Effector memory CD4-positive, alpha-beta T cell (primary cell): ENCODE results near the gene GBF1.

ENCODE experiments used
- DNase-seq, 3 donors: peaks; one replicate each; pipeline ENCODE4 v3.0.0-alpha.2; 2020
- H3K27ac ChIP-seq: 2 replicates; pipeline ENCODE4 v1.7.0; 2013; ENCODE audit warnings: mild to moderate bottlenecking, low read length, moderate library complexity; ENCODE audit not compliant: insufficient read depth, poor library complexity, severe bottlenecking
- H3K27me3 ChIP-seq: replicated peaks from 2 replicates; pipeline ENCODE4 v1.7.0; 2013; ENCODE audit warnings: mild to moderate bottlenecking, low read length; ENCODE audit not compliant: insufficient read depth, control insufficient read depth, poor library complexity, severe bottlenecking
- H3K36me3 ChIP-seq: 2 replicates; pipeline ENCODE4 v1.7.0; 2013; ENCODE audit warnings: mild to moderate bottlenecking, low read length, moderate library complexity; ENCODE audit not compliant: control insufficient read depth, insufficient read depth
- H3K4me1 ChIP-seq: 2 replicates; pipeline ENCODE4 v1.7.0; 2013; ENCODE audit warnings: low read length, mild to moderate bottlenecking; ENCODE audit not compliant: control insufficient read depth, insufficient read depth, poor library complexity, severe bottlenecking
- H3K4me3 ChIP-seq: 2 replicates; pipeline ENCODE4 v1.7.0; 2013; ENCODE audit warnings: low read length, low read depth, mild to moderate bottlenecking; ENCODE audit not compliant: insufficient read depth, poor library complexity, severe bottlenecking
- H3K9me3 ChIP-seq: 2 replicates; pipeline ENCODE4 v1.7.0; 2013; ENCODE audit warnings: mild to moderate bottlenecking, low read length, moderate library complexity; ENCODE audit not compliant: control insufficient read depth

GBF1 gene

GRCh38 chr10:102414749-102415148, 169.4 kb downstream of the GBF1 start:
- peaks cover 24% of the 10 kb centered on the region for H3K27me3 ChIP-seq

GRCh38 chr10:102416283-102416682, 171.0 kb downstream of the GBF1 start:
- Histone ChIP-seq H3K4me1 (peaks cover 23% of the 10 kb centered on the region), H3K4me3 (no peak overlapping the region), H3K27ac (no peak overlapping the region), H3K36me3 (no peaks in the 10 kb centered on the region), H3K9me3 (no peaks in the 10 kb centered on the region), H3K27me3 (peaks cover 18% of the 10 kb centered on the region)
- no peak for DNase-seq

More at GRCh38 chr10:102414749-102415148, 169.4 kb downstream of the GBF1 start:
- Histone ChIP-seq H3K27ac (no peak overlapping the region), H3K36me3 (no peaks in the 10 kb centered on the region), H3K9me3 (no peaks in the 10 kb centered on the region), H3K4me1 (peaks cover 26% of the 10 kb centered on the region), H3K4me3 (no peak overlapping the region)
- DNase-seq = no peak

- Histone ChIP-seq H3K27me3 (peaks cover 18% of the 10 kb centered on the region), H3K4me3 (no peak overlapping the region), H3K4me1 (peaks cover 23% of the 10 kb centered on the region)
Measured at GRCh38 chr10:102416695-102417094, 171.4 kb downstream of the GBF1 start.

GRCh38 chr10:102418622-102419268, 173.4 kb downstream of the GBF1 start, which contains the start of gene PSD:
TSS of gene PSD (minus strand) at chr10:102418785. CDS start at chr10:102417038, 1,747 bp downstream.
- DNase-seq = no peak
- peaks cover 18% of the 10 kb centered on the region for H3K27me3 ChIP-seq
- H3K27ac ChIP-seq = no peak within 1 kb of the TSS

More at GRCh38 chr10:102416695-102417094, 171.4 kb downstream of the GBF1 start:
- no peak for DNase-seq
- no peaks in the 10 kb centered on the region for H3K36me3 ChIP-seq
- no peak overlapping the region for H3K27ac ChIP-seq
- H3K9me3 ChIP-seq = no peaks in the 10 kb centered on the region

GRCh38 chr10:102419269-102420180, 174.2 kb downstream of the GBF1 start:
- DNase-seq = peak in 2 of 3 donors; percentile 38 to 58
- H3K36me3 ChIP-seq = peaks cover 2% of the 10 kb centered on the region
- H3K9me3 ChIP-seq = no peaks in the 10 kb centered on the region
- H3K4me1 ChIP-seq = peaks cover 37% of the 10 kb centered on the region
- peak overlapping the region; percentile 88 for H3K4me3 ChIP-seq
- H3K27me3 ChIP-seq = peaks cover 18% of the 10 kb centered on the region
- H3K27ac ChIP-seq = no peak overlapping the region

More at GRCh38 chr10:102418622-102419268, 173.4 kb downstream of the GBF1 start, which contains the start of gene PSD:
- Histone ChIP-seq H3K4me3 (peak within 1 kb of the TSS; percentile 88), H3K36me3 (no peaks in the 10 kb centered on the region), H3K9me3 (no peaks in the 10 kb centered on the region), H3K4me1 (peaks cover 37% of the 10 kb centered on the region)

- peaks cover 18% of the 10 kb centered on the region for H3K27me3 ChIP-seq
- peak overlapping the region; percentile 72 for H3K27ac ChIP-seq
- no peaks in the 10 kb centered on the region for H3K9me3 ChIP-seq
- H3K4me1 ChIP-seq = peaks cover 37% of the 10 kb centered on the region
- H3K4me3 ChIP-seq = peak overlapping the region; percentile 88
- DNase-seq = no peak
- peaks cover 5% of the 10 kb centered on the region for H3K36me3 ChIP-seq
Measured at GRCh38 chr10:102420181-102420713, 174.9 kb downstream of the GBF1 start.

- Histone ChIP-seq H3K27me3 (peaks cover 16% of the 10 kb centered on the region), H3K4me3 (peak within 1 kb of the TSS; percentile 88), H3K27ac (peak within 1 kb of the TSS; percentile 72), H3K4me1 (peaks cover 37% of the 10 kb centered on the region), H3K9me3 (no peaks in the 10 kb centered on the region), H3K36me3 (peaks cover 5% of the 10 kb centered on the region)
- DNase-seq = peak; percentile 85 to 92 (median 92)
Measured at GRCh38 chr10:102420714-102421506, 175.6 kb downstream of the GBF1 start, which contains the start of gene FBXL15. TSS of gene FBXL15 (plus strand) at chr10:102420836. CDS start at chr10:102421130, 294 bp downstream.

- peak overlapping the region; percentile 72 for H3K27ac ChIP-seq
- DNase-seq = peak in 1 of 3 donors; percentile 52
- peaks cover 5% of the 10 kb centered on the region for H3K36me3 ChIP-seq
- H3K4me1 ChIP-seq = peaks cover 37% of the 10 kb centered on the region
- H3K9me3 ChIP-seq = no peaks in the 10 kb centered on the region
- H3K27me3 ChIP-seq = peaks cover 11% of the 10 kb centered on the region
- peak overlapping the region; percentile 88 for H3K4me3 ChIP-seq
Measured at GRCh38 chr10:102421507-102421756, 176.1 kb downstream of the GBF1 start.

GRCh38 chr10:102421757-102422512, 176.6 kb downstream of the GBF1 start:
- Histone ChIP-seq H3K4me1 (peaks cover 37% of the 10 kb centered on the region), H3K36me3 (peaks cover 5% of the 10 kb centered on the region), H3K27me3 (peaks cover 7% of the 10 kb centered on the region), H3K4me3 (peak overlapping the region; percentile 88), H3K27ac (peak overlapping the region; percentile 72), H3K9me3 (no peaks in the 10 kb centered on the region)
- DNase-seq = no peak
